GM19238 (cell line): ENCODE results near the gene COG5.
"Not testable (repeated sequence)": the region's sequence is repeated elsewhere in the genome, so short reads cannot be mapped to it uniquely, and the experiment has no call there.

Experiments
- DNase-seq: peaks from one replicate; pipeline ENCODE4 v3.0.0; 2011; ENCODE audit warnings: low spot score; ENCODE audit not compliant: insufficient read length

Gene COG5

GRCh38 chr7:107579885-107580715 lies 16.4 kb upstream of the COG5 start, which contains the start of gene BCAP29:
Gene BCAP29 (plus strand): TSS chr7:107580246. CDS start chr7:107580773, 527 bp downstream.
- peak; percentile 68 for DNase-seq

- DNase-seq, result no peak
Measured at GRCh38 chr7:107579554-107579884, 15.8 kb upstream of the COG5 start.

- DNase-seq, result no peak
Measured at GRCh38 chr7:107573537-107573936, 9.8 kb upstream of the COG5 start.

- DNase-seq, result no peak
Measured at GRCh38 chr7:107570298-107570697, 6.6 kb upstream of the COG5 start.

- DNase-seq, result no peak
Measured at GRCh38 chr7:107564553-107565298, 1.0 kb upstream of the COG5 start.

GRCh38 chr7:107563081-107563774 lies 492 bp downstream of the COG5 start:
- no peak for DNase-seq

- DNase-seq, result no peak
Measured at GRCh38 chr7:107560898-107561516, 2.7 kb downstream of the COG5 start.

- no peak for DNase-seq
Measured at GRCh38 chr7:107559864-107560263, 3.9 kb downstream of the COG5 start.

- no peak for DNase-seq
Measured at GRCh38 chr7:107555893-107556292, 7.8 kb downstream of the COG5 start.

GRCh38 chr7:107551936-107552335 lies 11.8 kb downstream of the COG5 start:
- no peak for DNase-seq

- DNase-seq, result no peak
Measured at GRCh38 chr7:107544848-107545591, 18.7 kb downstream of the COG5 start.

GRCh38 chr7:107543338-107543993 lies 20.3 kb downstream of the COG5 start:
- DNase-seq, result no peak

- DNase-seq, result no peak
Measured at GRCh38 chr7:107538001-107538400, 25.7 kb downstream of the COG5 start.

- DNase-seq, result not testable (repeated sequence)
Measured at GRCh38 chr7:107537228-107537627, 26.5 kb downstream of the COG5 start.

GRCh38 chr7:107534139-107534538 lies 29.6 kb downstream of the COG5 start:
- DNase-seq, result no peak

GRCh38 chr7:107530751-107531150 lies 33.0 kb downstream of the COG5 start:
- DNase-seq, result no peak

GRCh38 chr7:107528461-107528860 lies 35.3 kb downstream of the COG5 start:
- DNase-seq, result no peak

GRCh38 chr7:107527196-107527595 lies 36.5 kb downstream of the COG5 start:
- no peak for DNase-seq

- no peak for DNase-seq
Measured at GRCh38 chr7:107526672-107527071, 37.0 kb downstream of the COG5 start.

GRCh38 chr7:107506674-107507339 lies 56.9 kb downstream of the COG5 start:
- no peak for DNase-seq
